Progenitor cell of endocrine pancreas (in vitro differentiated cells): ENCODE data around the gene CPT1B. TPM values are rescaled to one million over a fixed set of nuclear protein-coding genes. Genes with fewer than 3 reads are reported as not detected.

Source experiments
- DNase-seq: peaks from one replicate; pipeline ENCODE4 v3.0.0; 2021; ENCODE audit warnings: low spot score; ENCODE audit not compliant: unreplicated experiment
- H3K27ac Mint-ChIP-seq: 2 replicates; pipeline ENCODE4 v1.8.0; 2021; ENCODE audit warnings: mild to moderate bottlenecking, moderate library complexity, mixed read lengths
- H3K27me3 Mint-ChIP-seq: 2 replicates; pipeline ENCODE4 v1.8.0; 2021; ENCODE audit warnings: mixed read lengths
- H3K36me3 Mint-ChIP-seq: 2 replicates; pipeline ENCODE4 v1.8.0; 2022; ENCODE audit warnings: mixed read lengths; ENCODE audit not compliant: insufficient read depth
- H3K4me1 Mint-ChIP-seq: 2 replicates; pipeline ENCODE4 v1.8.0; 2021; ENCODE audit warnings: low read depth, mixed read lengths
- H3K4me3 Mint-ChIP-seq: 2 replicates; pipeline ENCODE4 v1.8.0; 2021; ENCODE audit warnings: low read depth, mild to moderate bottlenecking, moderate library complexity, mixed read lengths
- H3K9me3 Mint-ChIP-seq: 2 replicates; pipeline ENCODE4 v1.8.0; 2021; ENCODE audit warnings: low read depth, mixed read lengths
- total RNA-seq: library from RNA; stranded (reverse); gene quantifications from 2 replicates; pipeline ENCODE4 v1.2.1, GENCODE V29; 2021
- TF ChIP-seq, protein P1 (sequence below): fragments of 200-600 bp; sonication (generic); IDR thresholded peaks from one replicate; pipeline ENCODE4 v1.5.0; 2021; ENCODE audit warnings: antibody characterized with exemption, mild to moderate bottlenecking; ENCODE audit not compliant: unreplicated experiment

CPT1B gene
- total RNA-seq, 1 donor from 2014 or later, result 136 TPM

DNA sequence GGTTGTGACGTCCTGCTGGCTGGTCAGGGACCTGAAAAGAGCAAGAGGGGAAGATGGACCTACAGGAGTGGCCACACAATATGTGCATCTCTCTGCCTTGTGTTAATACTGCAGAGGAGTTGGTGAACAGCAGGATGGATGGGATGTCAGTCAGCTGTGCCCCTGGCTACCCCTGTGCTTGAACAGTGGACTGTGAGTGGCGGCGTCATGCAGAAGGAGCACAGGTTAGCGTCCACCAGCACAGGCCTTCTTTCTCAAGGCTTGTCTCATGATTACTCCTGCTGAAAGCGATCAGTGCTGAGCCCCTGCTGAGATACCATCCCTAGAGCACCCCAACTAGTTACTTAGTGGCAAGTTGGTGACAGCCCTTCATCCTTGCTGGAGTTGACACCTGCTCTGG, 8.2 kb upstream of the CPT1B start:
- Mint-ChIP-seq H3K27me3 (peaks cover 12% of the 10 kb centered on the region), H3K4me1 (peaks cover 5% of the 10 kb centered on the region), H3K9me3 (no peaks in the 10 kb centered on the region), H3K27ac (peak overlapping the region; percentile 4), H3K36me3 (no peaks in the 10 kb centered on the region), H3K4me3 (no peak overlapping the region)
- TF ChIP-seq, protein P1, sequence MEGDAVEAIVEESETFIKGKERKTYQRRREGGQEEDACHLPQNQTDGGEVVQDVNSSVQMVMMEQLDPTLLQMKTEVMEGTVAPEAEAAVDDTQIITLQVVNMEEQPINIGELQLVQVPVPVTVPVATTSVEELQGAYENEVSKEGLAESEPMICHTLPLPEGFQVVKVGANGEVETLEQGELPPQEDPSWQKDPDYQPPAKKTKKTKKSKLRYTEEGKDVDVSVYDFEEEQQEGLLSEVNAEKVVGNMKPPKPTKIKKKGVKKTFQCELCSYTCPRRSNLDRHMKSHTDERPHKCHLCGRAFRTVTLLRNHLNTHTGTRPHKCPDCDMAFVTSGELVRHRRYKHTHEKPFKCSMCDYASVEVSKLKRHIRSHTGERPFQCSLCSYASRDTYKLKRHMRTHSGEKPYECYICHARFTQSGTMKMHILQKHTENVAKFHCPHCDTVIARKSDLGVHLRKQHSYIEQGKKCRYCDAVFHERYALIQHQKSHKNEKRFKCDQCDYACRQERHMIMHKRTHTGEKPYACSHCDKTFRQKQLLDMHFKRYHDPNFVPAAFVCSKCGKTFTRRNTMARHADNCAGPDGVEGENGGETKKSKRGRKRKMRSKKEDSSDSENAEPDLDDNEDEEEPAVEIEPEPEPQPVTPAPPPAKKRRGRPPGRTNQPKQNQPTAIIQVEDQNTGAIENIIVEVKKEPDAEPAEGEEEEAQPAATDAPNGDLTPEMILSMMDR, result no peak
- DNase-seq, result no peak

DNA sequence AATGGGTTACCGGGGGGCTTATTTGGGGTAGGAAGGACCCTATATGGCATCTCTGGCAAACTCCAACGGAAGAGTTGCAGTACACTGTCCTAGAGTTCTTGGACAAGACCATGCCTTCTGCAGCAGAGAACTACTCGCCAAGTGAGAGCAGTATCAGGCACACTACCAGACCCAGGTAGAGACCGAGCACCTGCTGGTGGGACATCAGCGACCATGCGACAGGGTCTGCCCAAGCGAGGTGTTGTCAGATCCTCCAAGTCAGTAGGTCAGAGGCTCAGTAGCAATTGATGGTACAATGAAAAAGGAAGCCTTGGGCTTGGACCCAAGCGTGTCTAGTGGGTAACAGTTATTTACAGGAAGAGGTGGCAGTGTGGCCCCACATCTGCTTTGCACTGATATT, 7.6 kb upstream of the CPT1B start:
- H3K36me3 Mint-ChIP-seq, result no peaks in the 10 kb centered on the region
- no peak overlapping the region for H3K4me3 Mint-ChIP-seq
- H3K27me3 Mint-ChIP-seq, result peaks cover 12% of the 10 kb centered on the region
- no peak overlapping the region for H3K27ac Mint-ChIP-seq
- H3K4me1 Mint-ChIP-seq, result peaks cover 5% of the 10 kb centered on the region
- no peak for DNase-seq
- TF ChIP-seq, protein P1, result no peak
- H3K9me3 Mint-ChIP-seq, result no peaks in the 10 kb centered on the region

DNA sequence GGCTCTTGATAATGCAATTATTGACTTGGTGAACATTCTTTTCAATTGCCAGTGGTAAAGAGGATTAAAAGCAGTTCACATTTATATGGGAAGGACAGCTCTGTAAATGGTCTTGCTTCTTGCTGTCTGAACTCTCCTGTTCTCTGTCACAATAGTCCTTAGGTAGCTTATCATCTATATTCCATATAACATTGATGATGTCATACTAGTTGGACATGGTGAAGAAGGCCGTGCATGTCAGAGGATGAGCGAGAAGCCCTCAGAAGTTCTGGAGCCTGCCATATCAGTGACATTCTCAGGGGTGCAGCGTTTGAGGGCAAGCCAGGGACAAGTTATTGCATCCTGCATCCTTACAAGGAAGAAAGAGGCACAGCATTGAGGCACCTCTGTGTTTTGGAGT, 7.0 kb upstream of the CPT1B start:
- Mint-ChIP-seq H3K4me1 (peaks cover 5% of the 10 kb centered on the region), H3K27ac (no peak overlapping the region), H3K9me3 (no peaks in the 10 kb centered on the region), H3K4me3 (no peak overlapping the region), H3K36me3 (no peaks in the 10 kb centered on the region), H3K27me3 (peaks cover 12% of the 10 kb centered on the region)
- no peak for DNase-seq
- TF ChIP-seq, protein P1, result no peak

DNA sequence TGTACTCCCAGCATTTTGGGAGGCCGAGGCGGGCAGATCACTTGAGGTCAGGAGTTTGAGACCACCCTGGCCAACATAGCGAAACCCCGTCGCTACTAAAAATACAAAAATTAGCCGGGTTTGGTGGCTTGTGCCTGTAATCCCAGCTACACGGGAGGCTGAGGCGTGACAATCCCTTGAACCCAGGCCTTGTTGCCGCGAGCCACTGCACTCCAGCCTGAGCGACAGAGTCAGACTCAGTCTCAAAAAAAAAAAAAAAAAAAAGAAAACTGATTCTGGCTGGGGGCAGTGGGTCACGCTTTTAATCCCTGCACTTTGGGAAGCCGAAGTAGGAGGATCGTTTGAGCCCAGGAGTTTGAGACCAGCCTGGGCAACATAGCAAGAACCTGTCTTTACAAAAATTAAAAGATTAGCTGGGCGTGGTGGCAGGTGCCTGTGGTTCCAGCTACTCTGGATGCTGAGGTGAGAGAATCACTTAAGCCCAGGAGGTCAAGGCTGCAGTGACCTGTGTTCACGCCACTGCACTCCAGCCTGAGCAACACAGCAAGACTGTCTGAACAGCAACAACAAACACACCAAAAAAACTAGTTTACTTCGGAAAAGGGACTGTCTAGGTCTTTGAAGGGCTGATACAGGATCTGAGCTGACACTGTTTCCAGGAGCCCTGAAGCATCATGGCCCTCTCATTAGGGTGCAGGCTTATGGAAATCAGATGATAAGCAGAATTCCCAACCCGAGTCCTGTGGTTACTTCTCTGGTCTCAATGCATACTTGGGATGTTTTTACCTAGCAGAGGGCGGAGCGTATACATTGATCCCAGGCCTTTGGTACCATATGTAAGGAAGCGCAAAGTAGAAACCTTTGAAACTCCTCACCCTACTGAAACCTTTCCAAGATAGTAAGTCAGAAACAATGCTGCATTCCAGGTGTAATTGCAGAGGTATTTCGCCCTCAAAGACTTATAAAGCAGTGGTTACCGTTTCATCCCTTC, 6.2 kb upstream of the CPT1B start:
- H3K4me1 Mint-ChIP-seq, result peaks cover 5% of the 10 kb centered on the region
- TF ChIP-seq, protein P1, result no peak
- H3K4me3 Mint-ChIP-seq, result peak overlapping the region; percentile 77
- H3K36me3 Mint-ChIP-seq, result peaks cover 3% of the 10 kb centered on the region
- peaks cover 10% of the 10 kb centered on the region for H3K27me3 Mint-ChIP-seq
- H3K27ac Mint-ChIP-seq, result no peak overlapping the region
- DNase-seq, result no peak
- H3K9me3 Mint-ChIP-seq, result no peaks in the 10 kb centered on the region

DNA sequence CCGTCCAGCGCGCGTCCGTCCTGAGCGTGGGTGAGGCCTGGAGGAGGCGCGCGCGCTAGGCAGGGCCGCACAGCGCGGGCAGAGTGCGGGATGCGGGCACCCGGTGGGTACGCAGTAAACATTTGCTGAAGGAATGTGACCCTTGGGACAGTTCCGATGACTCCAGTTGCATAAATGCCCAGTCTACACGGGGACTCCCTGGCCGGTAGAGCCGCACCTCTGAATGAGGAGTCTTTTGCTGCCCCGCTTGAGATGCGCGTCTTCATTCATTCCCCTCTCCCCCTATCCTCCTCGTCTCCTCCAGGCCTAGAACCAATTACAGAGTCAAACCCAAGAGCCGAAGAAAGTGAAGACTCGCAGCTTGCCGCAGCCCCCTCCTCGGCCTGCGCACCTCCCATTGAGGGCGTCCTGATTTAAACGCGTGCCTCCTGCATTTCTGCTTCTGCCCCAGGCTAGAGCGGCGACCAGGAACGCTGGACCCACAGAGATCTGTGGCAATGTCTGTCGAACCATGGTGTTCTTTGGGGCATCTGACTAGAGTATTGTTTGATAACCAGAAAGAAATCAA, 5.2 kb upstream of the CPT1B start:
- TF ChIP-seq, protein P1, result no peak
- Mint-ChIP-seq H3K27ac (peak overlapping the region; percentile 77), H3K4me1 (peaks cover 5% of the 10 kb centered on the region), H3K9me3 (no peaks in the 10 kb centered on the region), H3K36me3 (peaks cover 3% of the 10 kb centered on the region), H3K4me3 (peak overlapping the region; percentile 77), H3K27me3 (peaks cover 6% of the 10 kb centered on the region)
- DNase-seq, result no peak
